ENCODE results near the gene HYAL1. TPM values are rescaled to one million over a fixed set of nuclear protein-coding genes. Genes with fewer than 3 reads are reported as not detected.
A peak's percentile ranks its signal among the peaks of the same experiment; 100 is the strongest.

HYAL1 gene
- total RNA-seq = 0.47 and 0.73 TPM in 2 replicates

- Mint-ChIP-seq H3K27me3 (no peaks in the 10 kb centered on the region), H3K4me1 (peaks cover 25% of the 10 kb centered on the region), H3K27ac (no peak within 1 kb of the TSS), H3K36me3 (ENCODE audit: low read depth) (peaks cover 4% of the 10 kb centered on the region), H3K9me3 (no peaks in the 10 kb centered on the region), H3K4me3 (no peak within 1 kb of the TSS)
- ChIA-PET POLR2A (no interaction called here), CTCF (no interaction called here)
- ATAC-seq (ENCODE audit: low read depth) = no peak
- DNase-seq = no peak
- intact Hi-C loops (cut with micrococcal nuclease) = no loop called here
- no peak for TF ChIP-seq CTCF (IDR thresholded peaks at IDR 0.05)
Observed at GRCh38 chr3:50303013-50303815, at the start of gene HYAL1. Gene HYAL1, minus strand, starts transcription at chr3:50303574. Its CDS starts 618 bp downstream, at chr3:50302956.

- no peak overlapping the region for H3K4me3 Mint-ChIP-seq
- peaks cover 66% of the 10 kb centered on the region for H3K4me1 Mint-ChIP-seq
- POLR2A ChIA-PET = interaction anchor here (0.5 to 1.5 kb wide), 7 partner anchors 12 to 908 kb away, joined by 3 to 12 read pairs (median 4); partner anchors contain the start of genes HYAL3, NAA80 and RASSF1
- no peaks in the 10 kb centered on the region for H3K27me3 Mint-ChIP-seq
- no peaks in the 10 kb centered on the region for H3K9me3 Mint-ChIP-seq
- ATAC-seq (ENCODE audit: low read depth) = no peak
- CTCF ChIA-PET = interaction anchor here (1.5 kb wide), 1 partner anchor 23 kb away, joined by 3 read pairs; no protein-coding TSS in a partner anchor
- intact Hi-C loops (cut with micrococcal nuclease) = loop anchor here (10.0 kb wide), 1 partner anchor 1702 kb away; the partner anchor contains the start of gene DUSP7
- no peak for TF ChIP-seq CTCF (IDR thresholded peaks at IDR 0.05)
- no peak overlapping the region for H3K27ac Mint-ChIP-seq
- no peak for DNase-seq
- peaks cover 55% of the 10 kb centered on the region for H3K36me3 Mint-ChIP-seq (ENCODE audit: low read depth)
Observed at GRCh38 chr3:50352781-50353180, 49.4 kb upstream of the HYAL1 start.

- H3K9me3 Mint-ChIP-seq = no peaks in the 10 kb centered on the region
Observed at GRCh38 chr3:50351323-50351697, 47.9 kb upstream of the HYAL1 start.

GRCh38 chr3:50350527-50351322, 47.4 kb upstream of the HYAL1 start, which contains the start of the genes CYB561D2 and NPRL2:
Gene CYB561D2, plus strand, starts transcription at chr3:50350862. Its CDS starts 572 bp downstream, at chr3:50351434.
Gene NPRL2, minus strand, starts transcription at chr3:50350775. Its CDS starts 123 bp downstream, at chr3:50350652.
- H3K9me3 Mint-ChIP-seq = no peaks in the 10 kb centered on the region
- H3K4me1 Mint-ChIP-seq = peaks cover 60% of the 10 kb centered on the region
- H3K27me3 Mint-ChIP-seq = no peaks in the 10 kb centered on the region
- ATAC-seq (ENCODE audit: low read depth) (peak; percentile 89), DNase-seq (peak; percentile 99)
- CTCF ChIA-PET = interaction anchor here (0.7 to 5.5 kb wide), 4 partner anchors 10 to 222 kb away, joined by 3 to 64 read pairs (median 4); partner anchors contain the start of gene RASSF1
- intact Hi-C loops (cut with micrococcal nuclease) = loop anchor here (1.0 to 10.0 kb wide), 10 partner anchors 9 to 1704 kb away; partner anchors contain the start of genes CISH, DUSP7, HEMK1 and HYAL3
- peak within 1 kb of the TSS; percentile 97 for H3K4me3 Mint-ChIP-seq
- peak within 1 kb of the TSS; percentile 99 for H3K27ac Mint-ChIP-seq
- TF ChIP-seq CTCF (IDR thresholded peaks at IDR 0.05) = no peak
- peaks cover 46% of the 10 kb centered on the region for H3K36me3 Mint-ChIP-seq (ENCODE audit: low read depth)
- POLR2A ChIA-PET = interaction anchor here (0.5 to 6.9 kb wide), 18 partner anchors 9 to 1257 kb away, joined by 3 to 195 read pairs (median 8); partner anchors contain the start of genes C3orf18, HEMK1, HYAL3 and IFRD2

More at GRCh38 chr3:50351323-50351697, 47.9 kb upstream of the HYAL1 start:
- peak overlapping the region; percentile 97 for H3K4me3 Mint-ChIP-seq
- POLR2A ChIA-PET = interaction anchor here (0.9 to 6.9 kb wide), 13 partner anchors 8 to 1257 kb away, joined by 3 to 195 read pairs (median 14); partner anchors contain the start of genes C3orf18, HEMK1, HYAL3 and NAA80
- intact Hi-C loops (cut with micrococcal nuclease) = loop anchor here (1.0 to 10.0 kb wide), 6 partner anchors 8 to 1703 kb away; partner anchors contain the start of genes DUSP7, HEMK1, HYAL3 and MAPKAPK3
- CTCF ChIA-PET = interaction anchor here (1.1 to 5.5 kb wide), 3 partner anchors 11 to 191 kb away, joined by 3 to 64 read pairs (median 6); partner anchors contain the start of gene RASSF1
- peak overlapping the region; percentile 99 for H3K27ac Mint-ChIP-seq
- ATAC-seq (ENCODE audit: low read depth) (no peak), DNase-seq (no peak)
- H3K36me3 Mint-ChIP-seq (ENCODE audit: low read depth) = peaks cover 50% of the 10 kb centered on the region
- H3K4me1 Mint-ChIP-seq = peaks cover 60% of the 10 kb centered on the region
- no peak for TF ChIP-seq CTCF (IDR thresholded peaks at IDR 0.05)
- no peaks in the 10 kb centered on the region for H3K27me3 Mint-ChIP-seq
